CD14-positive monocyte (primary cell): ENCODE data around the gene NUMBL. TPM values are rescaled to one million over a fixed set of nuclear protein-coding genes. Genes with fewer than 3 reads are reported as not detected.

ENCODE experiments used
- DNase-seq, 3 donors: peaks; one replicate each; pipeline ENCODE4 v3.0.0-alpha.2; 2011 to 2022
- H2AFZ ChIP-seq: 2 replicates; pipeline ENCODE4 v1.6.0; 2012; ENCODE audit warnings: mild to moderate bottlenecking, low read depth, low read length, inconsistent platforms; ENCODE audit not compliant: insufficient read depth, poor library complexity, severe bottlenecking
- H3K27ac ChIP-seq, 2 donors: 1 replicate in 1 of 2; 2 replicates in 1 of 2; pipeline ENCODE4 v1.5.1; 2012 to 2013; ENCODE audit warnings: low read length in 2 of 2, control low read depth in 1 of 2, inconsistent platforms in 1 of 2, low read depth in 1 of 2, mild to moderate bottlenecking in 1 of 2
- H3K27me3 ChIP-seq, 2 donors: one replicate each; pipeline versions ENCODE4 v1.6.0 to v1.6.1; 2011 to 2013; ENCODE audit warnings: low read length in 2 of 2; ENCODE audit not compliant: control insufficient read depth in 2 of 2, insufficient read depth in 2 of 2
- H3K36me3 ChIP-seq, 2 donors: replicated peaks in 1 of 2; 1 replicate in 1 of 2; 2 replicates in 1 of 2; pipeline versions ENCODE4 v1.5.1 to v1.6.1; 2012 to 2013; ENCODE audit warnings: low read length in 2 of 2, control low read depth in 1 of 2, inconsistent platforms in 1 of 2, mild to moderate bottlenecking in 1 of 2; ENCODE audit not compliant: insufficient read depth in 2 of 2, control insufficient read depth in 1 of 2
- H3K4me1 ChIP-seq, 2 donors: 1 replicate in 1 of 2; 2 replicates in 1 of 2; pipeline versions ENCODE4 v1.5.1 to v1.6.1; 2012 to 2013; ENCODE audit warnings: low read length in 2 of 2, control low read depth in 1 of 2, inconsistent platforms in 1 of 2, mild to moderate bottlenecking in 1 of 2, moderate library complexity in 1 of 2; ENCODE audit not compliant: insufficient read depth in 2 of 2, control insufficient read depth in 1 of 2
- H3K4me2 ChIP-seq: replicated peaks from 2 replicates; pipeline ENCODE3; 2012; ENCODE audit warnings: low read length, moderate library complexity, mild to moderate bottlenecking; ENCODE audit not compliant: poor library complexity, severe bottlenecking; ENCODE audit errors: extremely low read depth
- H3K4me3 ChIP-seq, 3 experiments: fragments of 200-600 bp in 1 of 3; sonication (generic) in 1 of 3; replicated peaks in 1 of 3; 1 replicate in 2 of 3; 2 replicates in 1 of 3; pipeline ENCODE4 v1.5.1; 2011 to 2013; ENCODE audit warnings: low read length in 3 of 3, mild to moderate bottlenecking in 3 of 3, control low read depth in 2 of 3, low read depth in 2 of 3, inconsistent platforms in 1 of 3, moderate library complexity in 1 of 3
- H3K79me2 ChIP-seq: 2 replicates; pipeline ENCODE4 v1.6.0; 2012; ENCODE audit warnings: mild to moderate bottlenecking, control low read depth, inconsistent platforms, low read length, moderate library complexity; ENCODE audit not compliant: insufficient read depth
- H3K9ac ChIP-seq: 2 replicates; pipeline ENCODE4 v1.6.0; 2017; ENCODE audit warnings: low read length, mild to moderate bottlenecking; ENCODE audit not compliant: insufficient read depth, poor library complexity, severe bottlenecking
- H3K9me3 ChIP-seq, 2 donors: replicated peaks in 1 of 2; 1 replicate in 1 of 2; 2 replicates in 1 of 2; pipeline versions ENCODE4 v1.5.1 to v1.6.1; 2012 to 2013; ENCODE audit warnings: low read length in 2 of 2, control low read depth in 1 of 2; ENCODE audit not compliant: control insufficient read depth in 1 of 2, insufficient read depth in 1 of 2
- H4K20me1 ChIP-seq: 2 replicates; pipeline ENCODE4 v1.6.0; 2012; ENCODE audit warnings: mild to moderate bottlenecking, low read length, control low read depth, moderate library complexity; ENCODE audit not compliant: insufficient read depth
- H3K27ac Mint-ChIP-seq, 7 donors: one replicate each; pipeline ENCODE4 v1.8.0; 2020; ENCODE audit warnings: mild to moderate bottlenecking in 7 of 7, mixed read lengths in 7 of 7, moderate library complexity in 6 of 7, inconsistent platforms in 2 of 7
- H3K27me3 Mint-ChIP-seq, 3 donors: one replicate each; pipeline ENCODE4 v1.8.0; 2021 to 2022; ENCODE audit warnings: low read depth in 3 of 3, mild to moderate bottlenecking in 3 of 3, mixed read lengths in 3 of 3, moderate library complexity in 3 of 3, inconsistent platforms in 1 of 3
- H3K36me3 Mint-ChIP-seq, 2 donors: one replicate each; pipeline ENCODE4 v1.8.0; 2020; ENCODE audit warnings: mixed read lengths in 2 of 2, inconsistent platforms in 1 of 2, mild to moderate bottlenecking in 1 of 2
- H3K4me1 Mint-ChIP-seq: one replicate; pipeline ENCODE4 v1.8.0; 2020; ENCODE audit warnings: mild to moderate bottlenecking, mixed read lengths
- H3K4me3 Mint-ChIP-seq, 2 donors: one replicate each; pipeline ENCODE4 v1.8.0; 2020; ENCODE audit warnings: mild to moderate bottlenecking in 2 of 2, mixed read lengths in 2 of 2, moderate library complexity in 1 of 2
- H3K9me3 Mint-ChIP-seq, 7 donors: one replicate each; pipeline ENCODE4 v1.8.0; 2020 to 2022; ENCODE audit warnings: mixed read lengths in 7 of 7, mild to moderate bottlenecking in 6 of 7, moderate library complexity in 6 of 7, inconsistent platforms in 2 of 7
- WGBS: methylation state at CpG from one replicate; pipeline ENCODE4 v1.1.5; 2013; ENCODE audit warnings: missing lambda C conversion rate; ENCODE audit not compliant: insufficient coverage; 5-methylcytosine and 5-hydroxymethylcytosine counted together
- intact Hi-C, 2 donors: fragments of 100-400 bp; cut with micrococcal nuclease; formaldehyde crosslinking; loops; one replicate each; pipeline versions ENCODE4 v1.15.0 to v1.15.1; 2023
- polyA plus RNA-seq, 3 donors: library from polyadenylated mRNA; depleted of rRNA in 1 of 3; unstranded in 2 of 3; stranded (reverse) in 1 of 3; fragments of 300-500 nt in 2 of 3; fragments of >200 nt in 1 of 3; fragmentation: Illumina TruSeq in 2 of 3; gene quantifications; 1 replicate in 2 of 3; 2 replicates in 1 of 3; pipeline ENCODE4 v1.2.3, GENCODE V29; 2012 to 2021
- TF ChIP-seq, protein P1 (sequence below): fragments of 200-600 bp; IDR thresholded peaks from one replicate; pipeline ENCODE4 v1.8.0; 2022; ENCODE audit warnings: antibody characterized with exemption, mild to moderate bottlenecking

Gene NUMBL
- polyA plus RNA-seq, 3 donors, result 0.12 to 7.2 (median 0.45) TPM

DNA sequence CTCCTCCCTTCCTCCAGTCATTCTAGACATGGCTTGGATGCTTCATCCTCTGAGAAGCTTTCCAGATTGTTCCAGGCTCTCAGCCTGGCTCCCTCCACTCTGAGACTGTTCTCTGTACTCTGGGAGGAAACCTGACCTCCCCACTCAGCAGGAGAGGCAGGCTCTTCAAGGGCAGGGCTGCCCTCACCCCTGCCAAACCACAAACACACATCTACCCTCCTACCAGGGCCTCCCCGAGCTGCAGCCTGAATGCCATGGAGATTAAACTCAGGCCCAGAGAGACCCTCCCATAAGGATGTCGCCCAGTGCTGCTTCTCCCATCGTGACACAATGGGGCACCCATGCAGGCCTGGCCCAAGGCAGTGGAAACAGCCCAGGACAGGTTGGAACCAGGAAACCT lies 16.2 kb downstream of the NUMBL start:
- no peak overlapping the region for H2AFZ ChIP-seq
- no peak overlapping the region for H3K4me2 ChIP-seq
- Mint-ChIP-seq H3K9me3 (peaks cover 2 to 7% (median 6%) of the 10 kb centered on the region in 7 donors), H3K27me3 (no peaks in the 10 kb centered on the region), H3K4me1 (no peaks in the 10 kb centered on the region), H3K36me3 (peaks cover 32 to 34% of the 10 kb centered on the region in 2 donors), H3K27ac (no peak overlapping the region), H3K4me3 (no peak overlapping the region)
- TF ChIP-seq, protein P1, sequence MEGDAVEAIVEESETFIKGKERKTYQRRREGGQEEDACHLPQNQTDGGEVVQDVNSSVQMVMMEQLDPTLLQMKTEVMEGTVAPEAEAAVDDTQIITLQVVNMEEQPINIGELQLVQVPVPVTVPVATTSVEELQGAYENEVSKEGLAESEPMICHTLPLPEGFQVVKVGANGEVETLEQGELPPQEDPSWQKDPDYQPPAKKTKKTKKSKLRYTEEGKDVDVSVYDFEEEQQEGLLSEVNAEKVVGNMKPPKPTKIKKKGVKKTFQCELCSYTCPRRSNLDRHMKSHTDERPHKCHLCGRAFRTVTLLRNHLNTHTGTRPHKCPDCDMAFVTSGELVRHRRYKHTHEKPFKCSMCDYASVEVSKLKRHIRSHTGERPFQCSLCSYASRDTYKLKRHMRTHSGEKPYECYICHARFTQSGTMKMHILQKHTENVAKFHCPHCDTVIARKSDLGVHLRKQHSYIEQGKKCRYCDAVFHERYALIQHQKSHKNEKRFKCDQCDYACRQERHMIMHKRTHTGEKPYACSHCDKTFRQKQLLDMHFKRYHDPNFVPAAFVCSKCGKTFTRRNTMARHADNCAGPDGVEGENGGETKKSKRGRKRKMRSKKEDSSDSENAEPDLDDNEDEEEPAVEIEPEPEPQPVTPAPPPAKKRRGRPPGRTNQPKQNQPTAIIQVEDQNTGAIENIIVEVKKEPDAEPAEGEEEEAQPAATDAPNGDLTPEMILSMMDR, result no peak
- H3K79me2 ChIP-seq, result no peaks in the 10 kb centered on the region
- peaks cover 14 to 39% of the 10 kb centered on the region in 2 donors for H3K36me3 ChIP-seq
- no peak overlapping the region for H3K27ac ChIP-seq
- 65% methylated on average over 3 of the region's 3 CpGs for WGBS
- no peaks in the 10 kb centered on the region for H3K27me3 ChIP-seq
- DNase-seq, result no peak
- H3K4me1 ChIP-seq, result no peaks in the 10 kb centered on the region
- no peak overlapping the region for H3K4me3 ChIP-seq
- intact Hi-C loops, result no loop called here
- no peak overlapping the region for H3K9ac ChIP-seq
- no peaks in the 10 kb centered on the region for H4K20me1 ChIP-seq
- H3K9me3 ChIP-seq, result peaks cover 6 to 8% of the 10 kb centered on the region in 2 donors

- Mint-ChIP-seq H3K27ac (no peak overlapping the region), H3K27me3 (no peaks in the 10 kb centered on the region), H3K4me3 (no peak overlapping the region), H3K4me1 (no peaks in the 10 kb centered on the region), H3K36me3 (peaks cover 34 to 38% of the 10 kb centered on the region in 2 donors), H3K9me3 (peaks cover 2 to 15% (median 10%) of the 10 kb centered on the region in 7 donors)
- Histone ChIP-seq H3K27me3 (no peaks in the 10 kb centered on the region), H3K4me3 (no peak overlapping the region), H3K9me3 (peaks cover 9 to 10% of the 10 kb centered on the region in 2 donors), H4K20me1 (no peaks in the 10 kb centered on the region), H3K27ac (no peak overlapping the region), H3K4me2 (no peak overlapping the region), H3K79me2 (no peaks in the 10 kb centered on the region), H3K36me3 (peaks cover 14 to 48% of the 10 kb centered on the region in 2 donors), H3K9ac (no peak overlapping the region), H3K4me1 (no peaks in the 10 kb centered on the region), H2AFZ (no peak overlapping the region)
- no peak for DNase-seq
- TF ChIP-seq, protein P1, result no peak
- 98% methylated on average over 7 of the region's 11 CpGs for WGBS
- intact Hi-C loops, result no loop called here
These were observed 17.1 kb downstream of the NUMBL start for GRCh38 chr19:40673397-40673796.
